SK-N-SH treated with all-trans-retinoic acid at 6 μM for 48 hours (cell line): Measurements from ENCODE around the gene ATP4B.

Experiments used
- ISL1 ChIP-seq: fragments of 250-450 bp; sonication (Bioruptor Pico); IDR thresholded peaks from 2 replicates; pipeline ENCODE4 v2.1.2; 2022; ENCODE audit warnings: mild to moderate bottlenecking, moderate library complexity
- SNAI2 ChIP-seq: fragments of 250-450 bp; sonication (Bioruptor Pico); IDR thresholded peaks from 2 replicates; pipeline ENCODE4 v1.5.0; 2020; ENCODE audit warnings: mild to moderate bottlenecking, moderate library complexity
- ZNF70 ChIP-seq: fragments of 450-650 bp; formaldehyde crosslinking; IDR thresholded peaks from 2 replicates; pipeline ENCODE4 v1.5.0; 2020; ENCODE audit warnings: mild to moderate bottlenecking, moderate library complexity
- TF ChIP-seq, protein P1 (sequence below): fragments of 250-450 bp; sonication (Bioruptor Pico); IDR thresholded peaks from 2 replicates; pipeline ENCODE4 v1.5.0; 2020; ENCODE audit warnings: mild to moderate bottlenecking, moderate library complexity
- TF ChIP-seq, protein P2 (sequence below): fragments of 250-450 bp; sonication (Bioruptor Pico); IDR thresholded peaks from 2 replicates; pipeline ENCODE4 v1.8.0; 2020; ENCODE audit warnings: mild to moderate bottlenecking, moderate library complexity, borderline replicate concordance
- TF ChIP-seq, protein P3 (sequence below): fragments of 250-450 bp; sonication (Bioruptor Pico); IDR thresholded peaks from 2 replicates; pipeline ENCODE4 v1.5.1; 2020; ENCODE audit warnings: low read depth, mild to moderate bottlenecking, moderate library complexity
- TF ChIP-seq, protein P4 (sequence below): fragments of 250-450 bp; sonication (Bioruptor Pico); IDR thresholded peaks from 2 replicates; pipeline ENCODE4 v1.8.0; 2021; ENCODE audit warnings: low read depth, mild to moderate bottlenecking, moderate library complexity, borderline replicate concordance

DNA sequence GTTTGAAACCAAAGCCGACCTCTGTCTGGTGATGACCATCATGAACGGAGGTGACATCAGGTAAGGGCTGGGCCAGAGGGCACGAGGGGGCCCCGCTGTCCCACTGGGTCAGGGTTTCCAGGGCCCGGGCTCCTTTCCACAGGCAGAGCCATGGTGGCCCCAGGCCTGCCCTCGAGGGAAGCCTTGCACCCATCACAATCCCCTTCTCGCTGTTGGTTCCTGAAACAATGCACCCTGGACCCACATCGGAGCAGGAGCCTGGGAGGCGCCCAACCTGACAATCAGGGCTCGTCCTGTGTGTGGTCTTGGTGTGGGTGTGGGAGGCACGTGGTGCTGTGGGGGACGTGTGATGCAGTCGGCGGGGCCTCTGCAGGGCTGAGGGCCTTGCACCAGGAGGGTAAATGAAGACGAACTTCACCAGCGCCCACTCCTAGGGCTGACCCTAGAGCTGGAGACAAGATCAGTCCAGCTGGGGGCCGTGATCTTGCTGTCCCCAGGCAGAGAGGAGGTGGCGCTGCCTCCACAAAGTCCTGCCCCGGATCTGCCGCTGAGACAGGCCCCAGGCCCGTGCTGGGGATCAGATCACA lies 11.8 kb upstream of the ATP4B start:
- TF ChIP-seq ISL1 = no peak
- TF ChIP-seq, protein P1, sequence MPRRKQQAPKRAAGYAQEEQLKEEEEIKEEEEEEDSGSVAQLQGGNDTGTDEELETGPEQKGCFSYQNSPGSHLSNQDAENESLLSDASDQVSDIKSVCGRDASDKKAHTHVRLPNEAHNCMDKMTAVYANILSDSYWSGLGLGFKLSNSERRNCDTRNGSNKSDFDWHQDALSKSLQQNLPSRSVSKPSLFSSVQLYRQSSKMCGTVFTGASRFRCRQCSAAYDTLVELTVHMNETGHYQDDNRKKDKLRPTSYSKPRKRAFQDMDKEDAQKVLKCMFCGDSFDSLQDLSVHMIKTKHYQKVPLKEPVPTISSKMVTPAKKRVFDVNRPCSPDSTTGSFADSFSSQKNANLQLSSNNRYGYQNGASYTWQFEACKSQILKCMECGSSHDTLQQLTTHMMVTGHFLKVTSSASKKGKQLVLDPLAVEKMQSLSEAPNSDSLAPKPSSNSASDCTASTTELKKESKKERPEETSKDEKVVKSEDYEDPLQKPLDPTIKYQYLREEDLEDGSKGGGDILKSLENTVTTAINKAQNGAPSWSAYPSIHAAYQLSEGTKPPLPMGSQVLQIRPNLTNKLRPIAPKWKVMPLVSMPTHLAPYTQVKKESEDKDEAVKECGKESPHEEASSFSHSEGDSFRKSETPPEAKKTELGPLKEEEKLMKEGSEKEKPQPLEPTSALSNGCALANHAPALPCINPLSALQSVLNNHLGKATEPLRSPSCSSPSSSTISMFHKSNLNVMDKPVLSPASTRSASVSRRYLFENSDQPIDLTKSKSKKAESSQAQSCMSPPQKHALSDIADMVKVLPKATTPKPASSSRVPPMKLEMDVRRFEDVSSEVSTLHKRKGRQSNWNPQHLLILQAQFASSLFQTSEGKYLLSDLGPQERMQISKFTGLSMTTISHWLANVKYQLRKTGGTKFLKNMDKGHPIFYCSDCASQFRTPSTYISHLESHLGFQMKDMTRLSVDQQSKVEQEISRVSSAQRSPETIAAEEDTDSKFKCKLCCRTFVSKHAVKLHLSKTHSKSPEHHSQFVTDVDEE (CRISPR knock-in tag) = no peak
- TF ChIP-seq, protein P2, sequence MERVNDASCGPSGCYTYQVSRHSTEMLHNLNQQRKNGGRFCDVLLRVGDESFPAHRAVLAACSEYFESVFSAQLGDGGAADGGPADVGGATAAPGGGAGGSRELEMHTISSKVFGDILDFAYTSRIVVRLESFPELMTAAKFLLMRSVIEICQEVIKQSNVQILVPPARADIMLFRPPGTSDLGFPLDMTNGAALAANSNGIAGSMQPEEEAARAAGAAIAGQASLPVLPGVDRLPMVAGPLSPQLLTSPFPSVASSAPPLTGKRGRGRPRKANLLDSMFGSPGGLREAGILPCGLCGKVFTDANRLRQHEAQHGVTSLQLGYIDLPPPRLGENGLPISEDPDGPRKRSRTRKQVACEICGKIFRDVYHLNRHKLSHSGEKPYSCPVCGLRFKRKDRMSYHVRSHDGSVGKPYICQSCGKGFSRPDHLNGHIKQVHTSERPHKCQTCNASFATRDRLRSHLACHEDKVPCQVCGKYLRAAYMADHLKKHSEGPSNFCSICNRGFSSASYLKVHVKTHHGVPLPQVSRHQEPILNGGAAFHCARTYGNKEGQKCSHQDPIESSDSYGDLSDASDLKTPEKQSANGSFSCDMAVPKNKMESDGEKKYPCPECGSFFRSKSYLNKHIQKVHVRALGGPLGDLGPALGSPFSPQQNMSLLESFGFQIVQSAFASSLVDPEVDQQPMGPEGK (CRISPR knock-in tag) = no peak
- TF ChIP-seq, protein P3, sequence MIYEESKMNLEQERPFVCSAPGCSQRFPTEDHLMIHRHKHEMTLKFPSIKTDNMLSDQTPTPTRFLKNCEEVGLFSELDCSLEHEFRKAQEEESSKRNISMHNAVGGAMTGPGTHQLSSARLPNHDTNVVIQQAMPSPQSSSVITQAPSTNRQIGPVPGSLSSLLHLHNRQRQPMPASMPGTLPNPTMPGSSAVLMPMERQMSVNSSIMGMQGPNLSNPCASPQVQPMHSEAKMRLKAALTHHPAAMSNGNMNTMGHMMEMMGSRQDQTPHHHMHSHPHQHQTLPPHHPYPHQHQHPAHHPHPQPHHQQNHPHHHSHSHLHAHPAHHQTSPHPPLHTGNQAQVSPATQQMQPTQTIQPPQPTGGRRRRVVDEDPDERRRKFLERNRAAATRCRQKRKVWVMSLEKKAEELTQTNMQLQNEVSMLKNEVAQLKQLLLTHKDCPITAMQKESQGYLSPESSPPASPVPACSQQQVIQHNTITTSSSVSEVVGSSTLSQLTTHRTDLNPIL (CRISPR knock-in tag) = no peak
- no peak for TF ChIP-seq ZNF70 (CRISPR knock-in tag)
- no peak for TF ChIP-seq SNAI2
- TF ChIP-seq, protein P4, sequence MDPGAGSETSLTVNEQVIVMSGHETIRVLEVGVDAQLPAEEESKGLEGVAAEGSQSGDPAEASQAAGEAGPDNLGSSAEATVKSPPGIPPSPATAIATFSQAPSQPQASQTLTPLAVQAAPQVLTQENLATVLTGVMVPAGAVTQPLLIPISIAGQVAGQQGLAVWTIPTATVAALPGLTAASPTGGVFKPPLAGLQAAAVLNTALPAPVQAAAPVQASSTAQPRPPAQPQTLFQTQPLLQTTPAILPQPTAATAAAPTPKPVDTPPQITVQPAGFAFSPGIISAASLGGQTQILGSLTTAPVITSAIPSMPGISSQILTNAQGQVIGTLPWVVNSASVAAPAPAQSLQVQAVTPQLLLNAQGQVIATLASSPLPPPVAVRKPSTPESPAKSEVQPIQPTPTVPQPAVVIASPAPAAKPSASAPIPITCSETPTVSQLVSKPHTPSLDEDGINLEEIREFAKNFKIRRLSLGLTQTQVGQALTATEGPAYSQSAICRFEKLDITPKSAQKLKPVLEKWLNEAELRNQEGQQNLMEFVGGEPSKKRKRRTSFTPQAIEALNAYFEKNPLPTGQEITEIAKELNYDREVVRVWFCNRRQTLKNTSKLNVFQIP (CRISPR knock-in tag) = no peak
